Thymus (tissue), 11 donors: ENCODE results near the gene PLPPR1. TPM values are rescaled to one million over a fixed set of nuclear protein-coding genes. Genes with fewer than 3 reads are reported as not detected.

ENCODE experiments used
- DNase-seq, 9 donors: peaks; one replicate each; pipeline ENCODE4 v3.0.0-alpha.2; 2013; ENCODE audit warnings: low spot score in 9 of 9, low read depth in 6 of 9, missing footprints in 1 of 9
- H3K27ac ChIP-seq, 2 donors: one replicate each; pipeline ENCODE4 v1.5.1; 2013; ENCODE audit warnings: control low read depth in 1 of 2, low read depth in 1 of 2, low read length in 1 of 2, mild to moderate bottlenecking in 1 of 2, moderate library complexity in 1 of 2
- H3K27me3 ChIP-seq, 2 donors: one replicate each; pipeline ENCODE4 v1.5.1; 2013; ENCODE audit warnings: low read length in 1 of 2; ENCODE audit not compliant: control insufficient read depth in 2 of 2, insufficient read depth in 1 of 2
- H3K36me3 ChIP-seq, 2 donors: one replicate each; pipeline ENCODE4 v1.5.1; 2013; ENCODE audit warnings: low read length in 1 of 2, mild to moderate bottlenecking in 1 of 2, moderate library complexity in 1 of 2; ENCODE audit not compliant: control insufficient read depth in 2 of 2, insufficient read depth in 2 of 2
- H3K4me1 ChIP-seq, 2 donors: one replicate each; pipeline ENCODE4 v1.5.1; 2013; ENCODE audit warnings: low read length in 2 of 2; ENCODE audit not compliant: control insufficient read depth in 2 of 2, insufficient read depth in 2 of 2
- H3K4me3 ChIP-seq, 2 donors: one replicate each; pipeline ENCODE4 v1.5.1; 2013; ENCODE audit warnings: low read length in 2 of 2, control low read depth in 1 of 2, mild to moderate bottlenecking in 1 of 2
- H3K9me3 ChIP-seq, 2 donors: one replicate each; pipeline ENCODE4 v1.5.1; 2013; ENCODE audit warnings: low read length in 1 of 2, mild to moderate bottlenecking in 1 of 2; ENCODE audit not compliant: control insufficient read depth in 2 of 2, insufficient read depth in 1 of 2
- WGBS: extraction: QIAGEN DNeasy Blood & Tissue Kit; methylation state at CpG from one replicate; pipeline ENCODE4 v1.1.7; 2013; 5-methylcytosine and 5-hydroxymethylcytosine counted together
- polyA plus RNA-seq: library from polyadenylated mRNA; stranded (reverse); fragments of 200-250 nt; gene quantifications from one replicate; pipeline ENCODE4 v1.2.3, GENCODE V29; 2013
- total RNA-seq: library from RNA; stranded (reverse); fragments of 120-200 nt; gene quantifications from one replicate; pipeline ENCODE4 v1.2.4, GENCODE V29; 2013
- donor health status: healthy.

The PLPPR1 gene
- total and polyA plus RNA-seq, 2 donors = 0.25 to 0.38 TPM

DNA sequence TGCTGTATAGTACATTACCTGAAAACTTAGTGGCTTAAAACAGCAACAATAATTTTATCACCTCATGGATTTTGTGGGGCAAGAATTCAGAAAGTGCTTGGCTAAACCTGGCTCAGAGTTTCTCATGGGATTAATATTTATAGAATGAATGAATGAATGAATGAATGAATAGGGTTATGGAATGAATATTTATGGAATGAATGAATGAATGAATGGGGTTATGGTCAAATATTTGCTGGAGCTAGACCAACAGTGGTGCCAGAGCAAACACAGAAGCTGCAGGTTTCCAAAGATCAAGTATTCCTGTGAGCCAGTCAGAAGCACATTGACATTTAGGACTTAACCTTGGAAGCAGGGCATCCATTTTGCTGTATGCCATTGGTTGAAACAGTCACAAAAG, 35.7 kb downstream of the PLPPR1 start:
- Histone ChIP-seq H3K36me3 (no peaks in the 10 kb centered on the region), H3K9me3 (no peaks in the 10 kb centered on the region), H3K27ac (no peak overlapping the region), H3K27me3 (no peaks in the 10 kb centered on the region), H3K4me3 (no peak overlapping the region), H3K4me1 (no peaks in the 10 kb centered on the region)
- DNase-seq = no peak

DNA sequence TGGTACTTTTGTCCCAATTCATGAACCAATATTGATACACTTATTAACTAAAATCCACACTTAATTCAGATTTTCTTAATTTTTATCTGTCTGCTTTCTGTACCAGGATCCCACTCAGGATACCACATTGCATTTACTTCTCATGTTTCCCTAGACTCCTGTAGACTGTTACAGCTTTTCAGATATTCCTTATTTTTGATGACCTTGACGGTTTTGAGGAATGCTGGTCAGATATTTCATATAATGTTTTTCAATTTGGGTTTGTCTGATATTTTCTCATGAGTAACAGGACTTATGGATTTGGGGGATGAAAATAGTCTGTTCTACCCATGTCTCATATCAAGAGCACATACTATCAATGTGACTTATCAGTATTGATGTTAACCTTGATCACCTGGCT, 37.4 kb downstream of the PLPPR1 start:
- Histone ChIP-seq H3K27ac (no peak overlapping the region), H3K4me1 (no peaks in the 10 kb centered on the region), H3K27me3 (no peaks in the 10 kb centered on the region), H3K4me3 (no peak overlapping the region), H3K9me3 (no peaks in the 10 kb centered on the region), H3K36me3 (no peaks in the 10 kb centered on the region)
- no peak for DNase-seq
- 89% methylated on average over 1 of the region's 1 CpG for WGBS

DNA sequence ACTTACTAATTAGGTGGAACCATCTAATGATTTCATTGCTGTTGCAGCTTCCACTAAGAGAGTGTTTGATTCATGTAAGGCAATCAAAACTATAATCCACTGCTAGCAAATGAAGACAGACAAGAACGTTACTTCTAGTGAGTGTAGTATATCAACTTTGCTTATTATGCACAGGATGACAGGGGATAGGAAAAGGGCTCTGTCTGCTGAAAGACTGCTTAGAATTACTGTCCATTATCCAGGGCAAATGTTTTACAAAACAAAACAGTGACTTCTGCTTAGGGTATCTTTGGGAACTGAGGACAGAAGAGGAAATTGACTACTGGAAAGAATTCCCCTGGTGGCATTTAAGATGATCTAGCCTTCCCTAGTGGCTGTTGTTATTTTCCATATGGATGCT, 40.2 kb downstream of the PLPPR1 start:
- Histone ChIP-seq H3K4me1 (no peaks in the 10 kb centered on the region), H3K36me3 (no peaks in the 10 kb centered on the region), H3K4me3 (no peak overlapping the region), H3K9me3 (no peaks in the 10 kb centered on the region), H3K27me3 (no peaks in the 10 kb centered on the region), H3K27ac (no peak overlapping the region)
- DNase-seq = no peak
- 78% methylated on average over 1 of the region's 1 CpG for WGBS

DNA sequence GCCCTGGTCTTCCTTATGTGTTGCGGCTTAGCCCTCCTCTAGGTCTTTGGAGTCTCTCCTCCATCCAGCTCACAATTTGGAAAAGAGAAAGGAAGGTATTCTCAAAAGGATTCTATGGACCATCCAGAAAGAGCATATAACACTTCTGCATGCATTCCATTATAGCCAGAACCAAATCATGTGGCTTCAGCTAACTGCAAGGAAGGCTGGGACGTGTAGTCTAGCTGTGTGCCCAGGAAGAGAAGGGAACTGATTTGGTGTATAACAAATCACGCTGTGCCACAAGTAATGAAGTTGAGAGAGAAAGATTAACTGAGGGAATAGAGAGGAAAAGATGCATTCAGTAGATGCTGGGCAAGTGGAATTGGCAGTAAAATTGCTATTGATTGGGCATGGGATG, 43.7 kb downstream of the PLPPR1 start:
- no peaks in the 10 kb centered on the region for H3K4me1 ChIP-seq
- no peaks in the 10 kb centered on the region for H3K27me3 ChIP-seq
- no peak overlapping the region for H3K27ac ChIP-seq
- H3K9me3 ChIP-seq = no peaks in the 10 kb centered on the region
- no peak for DNase-seq
- no peaks in the 10 kb centered on the region for H3K36me3 ChIP-seq
- H3K4me3 ChIP-seq = no peak overlapping the region
- 89% methylated on average over 3 of the region's 3 CpGs for WGBS

DNA sequence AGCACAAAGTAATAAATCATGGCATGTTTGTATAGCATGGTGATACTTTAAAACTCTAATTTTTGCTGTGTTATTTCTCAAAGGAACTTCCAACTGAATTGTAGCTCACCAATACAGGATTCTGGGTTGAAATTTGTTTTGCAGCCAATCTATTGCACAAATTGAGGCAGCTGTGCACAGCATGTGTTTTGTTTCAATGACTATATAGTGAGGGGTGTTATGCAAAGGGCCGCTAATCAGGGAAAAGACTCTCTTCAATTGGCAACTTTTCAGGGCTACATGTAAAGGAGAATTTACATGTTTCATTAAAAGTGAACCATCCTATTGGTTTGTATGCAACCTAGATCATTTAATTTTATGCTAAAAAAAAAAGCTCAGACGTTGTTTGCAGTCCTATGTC, 44.6 kb downstream of the PLPPR1 start:
- Histone ChIP-seq H3K36me3 (no peaks in the 10 kb centered on the region), H3K9me3 (no peaks in the 10 kb centered on the region), H3K27ac (no peak overlapping the region), H3K27me3 (no peaks in the 10 kb centered on the region), H3K4me3 (no peak overlapping the region), H3K4me1 (no peaks in the 10 kb centered on the region)
- WGBS = 58% methylated on average over 2 of the region's 2 CpGs
- DNase-seq = no peak

DNA sequence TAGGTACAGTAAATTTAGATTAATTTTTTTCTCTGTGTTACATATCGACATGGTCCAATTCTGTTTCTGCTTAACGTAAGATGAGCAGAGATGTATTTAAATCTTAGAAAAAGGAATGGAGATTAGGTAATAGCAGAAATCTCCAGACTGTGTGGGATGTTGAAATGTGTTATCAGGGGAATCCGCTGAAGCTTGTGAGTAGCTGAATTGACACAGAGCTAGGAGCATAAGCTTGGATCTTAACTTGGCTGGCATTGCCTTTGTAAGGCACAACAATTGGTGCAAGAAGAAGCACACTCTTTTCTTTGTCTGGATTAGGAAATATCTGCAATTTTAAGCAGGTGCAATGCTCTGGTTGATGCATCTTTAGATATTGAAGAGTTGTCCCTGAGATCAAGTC, 53.1 kb downstream of the PLPPR1 start:
- H3K9me3 ChIP-seq = no peaks in the 10 kb centered on the region
- WGBS = 95% methylated on average over 3 of the region's 3 CpGs
- no peak for DNase-seq
- H3K27ac ChIP-seq = no peak overlapping the region
- H3K4me3 ChIP-seq = no peak overlapping the region
- H3K36me3 ChIP-seq = no peaks in the 10 kb centered on the region
- H3K4me1 ChIP-seq = no peaks in the 10 kb centered on the region
- H3K27me3 ChIP-seq = no peaks in the 10 kb centered on the region

DNA sequence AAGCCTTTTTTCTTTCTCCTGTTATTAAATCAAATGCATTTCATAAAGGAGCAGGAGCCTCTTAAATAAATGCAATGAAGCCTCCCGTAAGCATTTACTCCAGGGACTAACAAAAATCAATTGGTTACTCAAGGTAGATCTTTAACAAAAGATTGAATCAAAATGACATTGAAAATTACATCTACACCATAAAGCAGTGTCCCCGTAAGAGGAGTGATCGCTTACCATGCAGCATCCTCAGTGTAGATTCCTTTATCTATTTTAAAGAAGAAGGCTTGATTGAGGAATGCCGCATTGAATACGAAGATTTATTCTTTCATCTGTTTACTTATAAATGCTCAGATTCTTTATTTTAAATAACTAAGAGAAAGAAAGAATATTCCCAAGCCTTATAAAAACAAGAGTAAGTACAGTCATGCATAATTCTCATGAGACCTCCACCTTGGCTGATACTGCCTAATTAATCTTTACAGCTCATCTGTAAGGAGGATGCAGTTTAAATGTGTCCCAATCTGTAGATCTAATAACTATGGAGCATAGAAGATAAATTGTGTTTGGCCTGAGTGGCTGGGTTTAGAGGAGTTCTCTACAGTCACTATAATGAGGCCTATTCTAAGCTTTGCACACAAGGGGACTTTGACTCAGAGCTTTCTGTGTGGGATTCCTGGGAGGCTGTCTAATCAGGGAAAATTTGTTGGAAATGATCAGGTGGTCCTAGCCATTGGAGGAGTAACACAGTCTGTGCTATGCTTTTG, 55.1 kb downstream of the PLPPR1 start:
- no peaks in the 10 kb centered on the region for H3K27me3 ChIP-seq
- no peaks in the 10 kb centered on the region for H3K36me3 ChIP-seq
- WGBS = 95% methylated on average over 5 of the region's 5 CpGs
- H3K9me3 ChIP-seq = no peaks in the 10 kb centered on the region
- DNase-seq = no peak
- no peak overlapping the region for H3K27ac ChIP-seq
- H3K4me1 ChIP-seq = no peaks in the 10 kb centered on the region
- no peak overlapping the region for H3K4me3 ChIP-seq

DNA sequence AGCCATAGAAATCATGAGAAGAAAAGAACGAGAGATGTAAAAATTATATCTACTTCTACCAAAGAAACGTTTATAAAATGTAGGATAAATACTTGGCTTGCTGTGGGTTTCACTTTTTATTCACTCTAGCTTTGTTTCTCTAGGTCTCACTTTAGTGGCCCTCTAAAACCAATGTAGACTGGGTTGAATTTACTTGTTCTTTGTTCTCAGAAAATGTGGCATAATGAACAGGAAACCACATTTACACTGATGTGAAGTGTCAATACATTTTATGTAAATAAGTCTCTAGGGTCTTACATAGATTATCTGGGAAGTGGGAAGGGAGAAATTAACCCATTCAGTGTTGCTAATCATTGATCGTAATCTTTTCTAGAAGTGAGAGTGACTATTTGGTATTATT, 58.9 kb downstream of the PLPPR1 start:
- H3K4me1 ChIP-seq = no peaks in the 10 kb centered on the region
- WGBS = 68% methylated on average over 3 of the region's 3 CpGs
- no peaks in the 10 kb centered on the region for H3K27me3 ChIP-seq
- H3K36me3 ChIP-seq = no peaks in the 10 kb centered on the region
- H3K4me3 ChIP-seq = no peak overlapping the region
- H3K27ac ChIP-seq = no peak overlapping the region
- DNase-seq = no peak
- H3K9me3 ChIP-seq = no peaks in the 10 kb centered on the region

DNA sequence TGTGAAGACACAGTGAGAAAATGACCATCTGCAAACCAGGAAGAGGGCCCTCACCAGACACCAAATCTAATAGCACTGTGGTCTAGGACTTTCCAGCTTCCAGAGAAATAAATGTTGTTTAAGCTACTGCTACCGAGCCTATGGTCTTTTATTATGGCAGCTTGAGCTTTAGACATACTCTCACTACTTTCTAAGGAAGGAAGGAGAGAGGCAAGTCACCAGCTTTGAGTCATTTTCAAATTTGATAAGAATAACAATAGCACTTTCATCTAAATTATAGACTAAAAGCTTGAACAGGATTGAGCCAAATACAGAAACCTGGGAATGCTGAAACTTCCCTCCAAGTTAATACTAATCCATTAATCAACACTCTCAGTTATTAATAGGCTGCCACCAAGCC, 64.4 kb downstream of the PLPPR1 start:
- no peak overlapping the region for H3K27ac ChIP-seq
- whole genome bisulfite sequencing = 82% methylated on average over 1 of the region's 1 CpG
- DNase-seq = no peak
- H3K36me3 ChIP-seq = no peaks in the 10 kb centered on the region
- H3K9me3 ChIP-seq = no peaks in the 10 kb centered on the region
- no peak overlapping the region for H3K4me3 ChIP-seq
- H3K27me3 ChIP-seq = no peaks in the 10 kb centered on the region
- H3K4me1 ChIP-seq = no peaks in the 10 kb centered on the region

DNA sequence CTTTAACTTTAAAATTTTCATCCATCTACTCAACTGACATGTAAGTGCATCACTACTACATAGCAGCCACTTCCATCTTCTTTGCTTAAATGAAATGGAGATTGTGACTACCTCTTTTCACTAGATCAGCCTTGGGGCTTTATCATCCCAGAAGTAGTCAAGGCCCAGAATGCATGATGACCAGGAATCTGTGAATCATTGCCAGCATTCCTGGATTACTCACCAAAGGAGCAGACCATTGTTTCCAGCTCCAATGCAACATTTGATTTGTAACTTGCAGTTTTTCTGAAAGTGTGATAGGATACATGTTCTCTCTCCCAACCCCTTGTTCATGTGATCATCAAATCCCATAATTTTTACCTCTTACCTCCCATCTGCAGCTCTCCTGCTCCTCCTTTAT, 65.1 kb downstream of the PLPPR1 start:
- no peak for DNase-seq
- Histone ChIP-seq H3K27me3 (no peaks in the 10 kb centered on the region), H3K36me3 (no peaks in the 10 kb centered on the region), H3K4me3 (no peak overlapping the region), H3K27ac (no peak overlapping the region), H3K9me3 (no peaks in the 10 kb centered on the region), H3K4me1 (no peaks in the 10 kb centered on the region)
